HepG2 (cell line): Measurements from ENCODE around the gene NOM1. TPM values are rescaled to one million over a fixed set of nuclear protein-coding genes. Genes with fewer than 3 reads are reported as not detected.

Source experiments
- DNMT1 ChIP-seq: sonication (generic); formaldehyde crosslinking; IDR thresholded peaks from 2 replicates; pipeline ENCODE4 v1.5.1; 2020; ENCODE audit warnings: mild to moderate bottlenecking, missing genetic modification reagents
- FIP1L1 ChIP-seq: fragments of 200-400 bp; formaldehyde crosslinking; IDR thresholded peaks from 2 replicates; pipeline ENCODE4 v1.6.1; 2018; ENCODE audit warnings: low read depth, mild to moderate bottlenecking, low read length, moderate library complexity, borderline replicate concordance; ENCODE audit not compliant: insufficient read depth
- GATAD1 ChIP-seq: IDR thresholded peaks from 2 replicates; pipeline ENCODE4 v1.6.1; 2016; ENCODE audit warnings: missing genetic modification reagents, missing compliant biosample characterization
- HINFP ChIP-seq: sonication (generic); formaldehyde crosslinking; IDR thresholded peaks from 2 replicates; pipeline ENCODE4 v1.4.0; 2020; ENCODE audit warnings: low read depth, mild to moderate bottlenecking, missing genetic modification reagents
- HMG20B ChIP-seq: conservative IDR thresholded peaks from 2 replicates; pipeline ENCODE4 v1.6.1; 2016; ENCODE audit warnings: missing genetic modification reagents, missing compliant biosample characterization
- HNF4A ChIP-seq: sonication (generic); formaldehyde crosslinking; IDR thresholded peaks from 2 replicates; pipeline ENCODE4 v1.4.0; 2020; ENCODE audit warnings: missing genetic modification reagents
- HNF4G ChIP-seq, 2 experiments: sonication (generic) in 1 of 2; formaldehyde crosslinking in 1 of 2; IDR thresholded peaks; 2 replicates each; pipeline versions ENCODE4 v1.4.0 to v1.6.1; 2011 to 2020; ENCODE audit warnings: borderline replicate concordance in 2 of 2, low read depth in 2 of 2, mild to moderate bottlenecking in 2 of 2, low read length in 1 of 2, missing genetic modification reagents in 1 of 2, moderate library complexity in 1 of 2
- JARID2 ChIP-seq: sonication (generic); formaldehyde crosslinking; IDR thresholded peaks from 2 replicates; pipeline ENCODE4 v1.8.1; 2023; ENCODE audit warnings: missing genetic modification reagents, inconsistent platforms; ENCODE audit not compliant: insufficient replicate concordance
- NCOR1 ChIP-seq: fragments of 200-600 bp; sonication (generic); IDR thresholded peaks from 2 replicates; pipeline ENCODE4 v1.7.0; 2017; ENCODE audit warnings: antibody characterized with exemption, low read length, borderline replicate concordance
- PITX1 ChIP-seq: sonication (generic); formaldehyde crosslinking; IDR thresholded peaks from 2 replicates; pipeline ENCODE4 v1.5.1; 2020; ENCODE audit warnings: mild to moderate bottlenecking, missing genetic modification reagents
- PTBP1 ChIP-seq: fragments of 200-400 bp; formaldehyde crosslinking; IDR thresholded peaks from 2 replicates; pipeline ENCODE4 v1.6.1; 2018; ENCODE audit warnings: low read length, low read depth; ENCODE audit not compliant: poor library complexity, severe bottlenecking
- RXRA ChIP-seq: sonication (generic); formaldehyde crosslinking; IDR thresholded peaks from 2 replicates; pipeline ENCODE4 v1.5.1; 2020; ENCODE audit warnings: missing genetic modification reagents
- SMAD3 ChIP-seq: sonication (generic); formaldehyde crosslinking; IDR thresholded peaks from 2 replicates; pipeline ENCODE4 v1.4.0; 2020; ENCODE audit warnings: missing genetic modification reagents
- SOX13 ChIP-seq, 3 experiments: fragments of 450-650 bp in 1 of 3; sonication (generic) in 1 of 3; formaldehyde crosslinking in 1 of 3; IDR thresholded peaks in 2 of 3; conservative IDR thresholded peaks in 1 of 3; 2 replicates each; pipeline versions ENCODE4 v1.5.0 to v1.6.1; 2016 to 2020; ENCODE audit warnings: antibody characterized with exemption in 1 of 3, mild to moderate bottlenecking in 1 of 3, missing compliant biosample characterization in 1 of 3, missing genetic modification reagents in 1 of 3, moderate library complexity in 1 of 3
- ZBTB38 ChIP-seq: sonication (generic); formaldehyde crosslinking; IDR thresholded peaks from 2 replicates; pipeline ENCODE4 v1.5.1; 2020; ENCODE audit warnings: mild to moderate bottlenecking, missing genetic modification reagents
- ZFX ChIP-seq: sonication (generic); formaldehyde crosslinking; IDR thresholded peaks from 2 replicates; pipeline ENCODE4 v1.4.0; 2020; ENCODE audit warnings: mild to moderate bottlenecking, low read depth, missing genetic modification reagents, moderate library complexity
- ZNF225 ChIP-seq: sonication (generic); formaldehyde crosslinking; IDR thresholded peaks from 2 replicates; pipeline ENCODE4 v1.4.0; 2020; ENCODE audit warnings: mild to moderate bottlenecking, missing genetic modification reagents
- ZNF614 ChIP-seq: IDR thresholded peaks from 2 replicates; pipeline ENCODE4 v1.6.1; 2018; ENCODE audit warnings: missing biosample characterization, missing genetic modification reagents, inconsistent platforms, borderline replicate concordance
- polyA plus RNA-seq, 8 experiments: library from polyadenylated mRNA; depleted of rRNA in 3 of 8; stranded (reverse) in 7 of 8; unstranded in 1 of 8; fragments of >200 nt; fragmentation: Illumina TruSeq in 4 of 8; extraction: Trizol in 4 of 8; gene quantifications; 2 replicates each; pipeline versions ENCODE4 v1.2.1 to v1.2.3, GENCODE V29; 2011 to 2016; ENCODE audit warnings: low read depth in 4 of 8, missing spikeins in 1 of 8, mixed read lengths in 1 of 8; ENCODE audit not compliant: insufficient read depth in 1 of 8
- total RNA-seq, 5 experiments: library from RNA; depleted of rRNA; stranded (reverse); fragments of >200 nt; fragmentation: Illumina TruSeq; extraction: Trizol; gene quantifications; 2 replicates each; pipeline ENCODE4 v1.2.3, GENCODE V29; 2016; ENCODE audit warnings: low read depth in 1 of 5
- TF ChIP-seq, protein P1 (sequence below): sonication (generic); IDR thresholded peaks from 2 replicates; pipeline ENCODE4 v1.6.1; 2016; ENCODE audit warnings: low read depth, borderline replicate concordance
- TF ChIP-seq, protein P2 (sequence below): IDR thresholded peaks from 2 replicates; pipeline ENCODE4 v1.6.1; 2012; ENCODE audit warnings: inconsistent platforms
- TF ChIP-seq, protein P3 (sequence below): sonication (generic); formaldehyde crosslinking; conservative IDR thresholded peaks from 2 replicates; pipeline ENCODE4 v1.5.0; 2020; ENCODE audit warnings: missing genetic modification reagents
- TF ChIP-seq, protein P4 (sequence below): IDR thresholded peaks from 2 replicates; pipeline ENCODE4 v1.6.1; 2016; ENCODE audit warnings: low read depth, control low read depth

NOM1 gene
- total and polyA plus RNA-seq, 2 of the 13 experiments (the other 11 are each of a cell fraction or from before 2014, with no cell fraction given), result 14.2 to 26.2 TPM

DNA sequence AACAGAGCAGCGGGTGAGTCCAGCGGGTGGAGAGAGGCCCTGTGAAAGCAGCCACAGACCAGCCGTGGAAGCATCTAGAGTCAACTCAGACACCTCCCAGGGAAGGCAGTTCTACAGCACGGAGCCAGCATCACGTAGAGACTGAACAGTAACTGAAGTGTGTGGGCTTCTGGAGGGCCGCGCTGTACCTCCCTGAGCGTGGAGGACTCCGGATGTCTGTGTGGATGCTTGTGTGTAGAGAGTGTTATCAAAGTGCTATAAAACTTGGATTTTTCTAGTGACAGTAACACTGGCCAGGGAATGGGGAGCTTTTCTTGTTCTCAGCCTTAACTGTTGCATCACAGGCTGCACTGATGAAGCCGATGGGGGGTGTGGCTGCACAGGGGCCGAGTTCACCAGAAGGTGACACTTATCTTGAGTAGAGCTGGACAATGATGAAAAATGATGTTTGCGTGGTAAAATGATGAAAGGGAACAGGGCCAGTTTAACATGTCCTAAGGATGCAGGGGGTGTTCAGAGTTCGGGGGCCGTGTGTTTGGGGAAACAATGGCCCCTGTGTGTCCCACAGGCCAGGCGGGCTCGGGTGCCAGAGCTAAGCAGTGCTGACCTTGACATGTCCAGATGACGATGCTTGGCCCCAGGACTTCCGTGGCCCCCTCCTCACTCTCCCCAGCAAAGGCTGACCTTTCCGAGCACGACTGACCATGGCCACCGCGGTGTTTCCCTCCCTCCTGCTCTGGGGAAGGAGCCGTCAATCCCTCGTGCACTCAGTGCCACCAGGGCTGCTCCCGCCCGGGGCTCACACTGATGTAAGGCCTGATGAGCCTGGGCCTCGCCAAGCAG is 39.1 kb downstream of the NOM1 start (continued):
- TF ChIP-seq SOX13 (IDR thresholded peaks at IDR 0.05) (peak; percentile 62; the same call in 1 of the 2 replicates), SOX13 (CRISPR knock-in tag; conservative IDR thresholded peaks at IDR 0.05 in 1 of 2, IDR thresholded peaks at IDR 0.05 in 1 of 2) (peak in 1 of 2 experiments; percentile 85; a peak in 2 of 4 replicates), ZFX (peak; percentile 55; the same call in 1 of the 2 replicates), RXRA (peak; percentile 98), HNF4G (IDR thresholded peaks at IDR 0.05; ENCODE audit: borderline replicate concordance, low read depth, low read length) (peak; percentile 37; the same call in 1 of the 2 replicates), HNF4G (CRISPR knock-in tag; IDR thresholded peaks at IDR 0.05; ENCODE audit: borderline replicate concordance, low read depth) (no peak), ZNF614 (CRISPR knock-in tag) (0 out of 2 replicates have a peak, but pooled peaks have one; percentile 23), PITX1 (CRISPR knock-in tag) (peak; percentile 78), PTBP1 (no peak), HMG20B (peak; percentile 63), JARID2 (CRISPR knock-in tag) (no peak), GATAD1 (peak; percentile 21; the same call in 1 of the 2 replicates), HINFP (CRISPR knock-in tag) (peak; percentile 55; the same call in 1 of the 2 replicates), FIP1L1 (no peak), ZNF225 (no peak), DNMT1 (no peak), ZBTB38 (peak; percentile 85), SMAD3 (0 out of 2 replicates have a peak, but pooled peaks have one; percentile 25), NCOR1 (peak; percentile 62; the same call in 1 of the 2 replicates), HNF4A (peak; percentile 76)
- TF ChIP-seq, protein P1, sequence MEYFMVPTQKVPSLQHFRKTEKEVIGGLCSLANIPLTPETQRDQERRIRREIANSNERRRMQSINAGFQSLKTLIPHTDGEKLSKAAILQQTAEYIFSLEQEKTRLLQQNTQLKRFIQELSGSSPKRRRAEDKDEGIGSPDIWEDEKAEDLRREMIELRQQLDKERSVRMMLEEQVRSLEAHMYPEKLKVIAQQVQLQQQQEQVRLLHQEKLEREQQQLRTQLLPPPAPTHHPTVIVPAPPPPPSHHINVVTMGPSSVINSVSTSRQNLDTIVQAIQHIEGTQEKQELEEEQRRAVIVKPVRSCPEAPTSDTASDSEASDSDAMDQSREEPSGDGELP, result peak; percentile 77; the same call in 1 of the 2 replicates
- TF ChIP-seq, protein P2, sequence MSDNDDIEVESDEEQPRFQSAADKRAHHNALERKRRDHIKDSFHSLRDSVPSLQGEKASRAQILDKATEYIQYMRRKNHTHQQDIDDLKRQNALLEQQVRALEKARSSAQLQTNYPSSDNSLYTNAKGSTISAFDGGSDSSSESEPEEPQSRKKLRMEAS, result peak; percentile 92
- TF ChIP-seq, protein P3, sequence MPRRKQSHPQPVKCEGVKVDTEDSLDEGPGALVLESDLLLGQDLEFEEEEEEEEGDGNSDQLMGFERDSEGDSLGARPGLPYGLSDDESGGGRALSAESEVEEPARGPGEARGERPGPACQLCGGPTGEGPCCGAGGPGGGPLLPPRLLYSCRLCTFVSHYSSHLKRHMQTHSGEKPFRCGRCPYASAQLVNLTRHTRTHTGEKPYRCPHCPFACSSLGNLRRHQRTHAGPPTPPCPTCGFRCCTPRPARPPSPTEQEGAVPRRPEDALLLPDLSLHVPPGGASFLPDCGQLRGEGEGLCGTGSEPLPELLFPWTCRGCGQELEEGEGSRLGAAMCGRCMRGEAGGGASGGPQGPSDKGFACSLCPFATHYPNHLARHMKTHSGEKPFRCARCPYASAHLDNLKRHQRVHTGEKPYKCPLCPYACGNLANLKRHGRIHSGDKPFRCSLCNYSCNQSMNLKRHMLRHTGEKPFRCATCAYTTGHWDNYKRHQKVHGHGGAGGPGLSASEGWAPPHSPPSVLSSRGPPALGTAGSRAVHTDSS, result no peak
- TF ChIP-seq, protein P4, sequence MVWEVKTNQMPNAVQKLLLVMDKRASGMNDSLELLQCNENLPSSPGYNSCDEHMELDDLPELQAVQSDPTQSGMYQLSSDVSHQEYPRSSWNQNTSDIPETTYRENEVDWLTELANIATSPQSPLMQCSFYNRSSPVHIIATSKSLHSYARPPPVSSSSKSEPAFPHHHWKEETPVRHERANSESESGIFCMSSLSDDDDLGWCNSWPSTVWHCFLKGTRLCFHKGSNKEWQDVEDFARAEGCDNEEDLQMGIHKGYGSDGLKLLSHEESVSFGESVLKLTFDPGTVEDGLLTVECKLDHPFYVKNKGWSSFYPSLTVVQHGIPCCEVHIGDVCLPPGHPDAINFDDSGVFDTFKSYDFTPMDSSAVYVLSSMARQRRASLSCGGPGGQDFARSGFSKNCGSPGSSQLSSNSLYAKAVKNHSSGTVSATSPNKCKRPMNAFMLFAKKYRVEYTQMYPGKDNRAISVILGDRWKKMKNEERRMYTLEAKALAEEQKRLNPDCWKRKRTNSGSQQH (CRISPR knock-in tag), result no peak
